Kidney (tissue), 14 donors: ENCODE data around the gene ZDHHC7. TPM values are rescaled to one million over a fixed set of nuclear protein-coding genes. Genes with fewer than 3 reads are reported as not detected.
A peak's percentile ranks its signal among the peaks of the same experiment; 100 is the strongest.

Experiments
- DNase-seq, 5 donors: peaks; one replicate each; pipeline ENCODE4 v3.0.0-alpha.2; 2013 to 2020
- FAIRE-seq: peaks from 2 replicates; lab custom pipeline; 2012; peaks lifted over from hg19 to GRCh38; lab: Jason Lieb, UNC
- H3K27ac ChIP-seq, 2 donors: one replicate each; pipeline ENCODE4 v1.7.0; 2013; ENCODE audit warnings: low read depth in 2 of 2, low read length in 2 of 2, inconsistent platforms in 1 of 2
- H3K27me3 ChIP-seq: one replicate; pipeline ENCODE4 v1.7.1; 2013; ENCODE audit warnings: low read length, inconsistent platforms; ENCODE audit not compliant: control insufficient read depth, insufficient read depth
- H3K36me3 ChIP-seq, 3 donors: one replicate each; pipeline versions ENCODE4 v1.7.0 to v1.7.1; 2013; ENCODE audit warnings: low read length in 3 of 3, control low read depth in 1 of 3, inconsistent platforms in 1 of 3; ENCODE audit not compliant: insufficient read depth in 3 of 3, control insufficient read depth in 2 of 3
- H3K4me1 ChIP-seq, 3 donors: one replicate each; pipeline versions ENCODE4 v1.7.0 to v1.7.1; 2013; ENCODE audit warnings: low read length in 3 of 3, inconsistent platforms in 1 of 3, low read depth in 1 of 3; ENCODE audit not compliant: control insufficient read depth in 2 of 3, insufficient read depth in 2 of 3
- H3K4me3 ChIP-seq, 3 donors: one replicate each; pipeline versions ENCODE4 v1.7.0 to v1.8.1; 2013; ENCODE audit warnings: low read length in 3 of 3, control low read depth in 1 of 3, inconsistent platforms in 1 of 3
- H3K9ac ChIP-seq, 3 donors: one replicate each; pipeline versions ENCODE4 v1.7.0 to v1.7.1; 2013; ENCODE audit warnings: low read length in 3 of 3, control low read depth in 1 of 3, inconsistent platforms in 1 of 3
- H3K9me3 ChIP-seq, 3 donors: one replicate each; pipeline versions ENCODE4 v1.7.0 to v1.7.1; 2013; ENCODE audit warnings: low read length in 3 of 3, control low read depth in 1 of 3, inconsistent platforms in 1 of 3; ENCODE audit not compliant: control insufficient read depth in 2 of 3, insufficient read depth in 1 of 3
- CTCF ChIP-seq: IDR thresholded peaks from 3 replicates; pipeline ENCODE4 v1.5.1; 2012; ENCODE audit warnings: mild to moderate bottlenecking, moderate library complexity, borderline replicate concordance; ENCODE audit not compliant: insufficient read depth; ENCODE audit errors: extremely low read depth
- intact Hi-C: fragments of 100-400 bp; cut with DNase I; formaldehyde crosslinking; loops from one replicate; pipeline ENCODE4 v1.11.1; 2022
- polyA plus RNA-seq: library from polyadenylated mRNA; stranded (reverse); fragments of 350-450 nt; fragmentation: Illumina TruSeq; extraction: RNeasy Lipid Tissue Mini Kit (QIAGEN cat#74804); gene quantifications from one replicate; pipeline ENCODE4 v1.2.3, GENCODE V29; 2014; ENCODE audit warnings: low read depth, low replicate concordance; ENCODE audit not compliant: insufficient read depth
- total RNA-seq: library from RNA; stranded (reverse); fragmentation: NEBNext Ultra II Directional; extraction: Animal tissue kit (Norgen Biotek cat#: 25700); gene quantifications from one replicate; pipeline ENCODE4 v1.2.1, GENCODE V29; 2021
- donor health status: control.
- donor health status: control.
- donor health status: control.
- donor health status: control.
- donor health status: control.
- donor health status: DM: yes; HTN: yes; CAD: no.
- donor health status: Normal renal cell carcinoma (clear cell type).

The ZDHHC7 gene
- total and polyA plus RNA-seq, 2 donors from 2014 or later = 23.4 to 54.4 TPM

DNA sequence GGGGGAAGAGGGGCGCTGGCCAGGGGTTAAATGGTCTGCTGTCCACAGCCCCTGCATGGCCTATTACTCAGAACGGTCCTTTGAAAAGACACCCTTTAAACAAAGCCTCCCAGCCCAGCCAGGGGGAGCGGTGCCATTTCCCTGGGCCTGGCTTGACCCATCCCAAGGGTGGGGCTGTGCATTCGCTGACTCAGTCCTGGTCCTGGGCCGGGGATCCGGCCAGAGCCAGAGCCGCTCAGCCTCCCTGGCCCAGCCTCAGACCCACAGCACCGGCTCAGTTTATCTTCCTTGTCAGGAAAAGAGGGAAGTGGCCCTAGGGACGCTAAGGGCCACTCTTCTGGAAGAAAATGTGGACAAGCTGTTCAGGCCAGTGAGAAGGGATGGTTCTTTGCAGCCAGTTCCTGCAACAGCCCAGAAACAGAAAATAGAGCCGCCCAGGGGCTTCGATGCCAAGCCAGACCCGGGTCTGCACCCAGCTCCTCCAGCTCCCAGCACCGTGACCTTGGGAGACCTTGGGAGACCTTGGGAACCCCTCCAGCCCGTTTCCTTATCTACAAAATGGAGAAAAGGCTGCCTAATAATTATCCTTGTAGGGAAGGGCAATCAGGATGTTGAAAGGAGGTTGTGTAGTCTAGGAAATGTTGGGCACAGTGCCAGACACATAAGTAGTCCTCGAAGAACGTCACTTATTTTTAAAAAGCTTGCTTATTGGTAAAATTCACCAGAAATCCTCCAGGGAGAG lies 82.5 kb downstream of the ZDHHC7 start:
- Histone ChIP-seq H3K4me1 (peaks cover 0 to 5% (median 0%) of the 10 kb centered on the region in 3 donors), H3K9me3 (no peaks in the 10 kb centered on the region), H3K27ac (no peak overlapping the region), H3K27me3 (no peaks in the 10 kb centered on the region), H3K4me3 (no peak overlapping the region), H3K9ac (no peak overlapping the region), H3K36me3 (no peaks in the 10 kb centered on the region)
- intact Hi-C loops = no loop called here
- DNase-seq = peak in 2 of 5 donors; percentile 52 to 67
- TF ChIP-seq CTCF = no peak
- no peak for FAIRE-seq

DNA sequence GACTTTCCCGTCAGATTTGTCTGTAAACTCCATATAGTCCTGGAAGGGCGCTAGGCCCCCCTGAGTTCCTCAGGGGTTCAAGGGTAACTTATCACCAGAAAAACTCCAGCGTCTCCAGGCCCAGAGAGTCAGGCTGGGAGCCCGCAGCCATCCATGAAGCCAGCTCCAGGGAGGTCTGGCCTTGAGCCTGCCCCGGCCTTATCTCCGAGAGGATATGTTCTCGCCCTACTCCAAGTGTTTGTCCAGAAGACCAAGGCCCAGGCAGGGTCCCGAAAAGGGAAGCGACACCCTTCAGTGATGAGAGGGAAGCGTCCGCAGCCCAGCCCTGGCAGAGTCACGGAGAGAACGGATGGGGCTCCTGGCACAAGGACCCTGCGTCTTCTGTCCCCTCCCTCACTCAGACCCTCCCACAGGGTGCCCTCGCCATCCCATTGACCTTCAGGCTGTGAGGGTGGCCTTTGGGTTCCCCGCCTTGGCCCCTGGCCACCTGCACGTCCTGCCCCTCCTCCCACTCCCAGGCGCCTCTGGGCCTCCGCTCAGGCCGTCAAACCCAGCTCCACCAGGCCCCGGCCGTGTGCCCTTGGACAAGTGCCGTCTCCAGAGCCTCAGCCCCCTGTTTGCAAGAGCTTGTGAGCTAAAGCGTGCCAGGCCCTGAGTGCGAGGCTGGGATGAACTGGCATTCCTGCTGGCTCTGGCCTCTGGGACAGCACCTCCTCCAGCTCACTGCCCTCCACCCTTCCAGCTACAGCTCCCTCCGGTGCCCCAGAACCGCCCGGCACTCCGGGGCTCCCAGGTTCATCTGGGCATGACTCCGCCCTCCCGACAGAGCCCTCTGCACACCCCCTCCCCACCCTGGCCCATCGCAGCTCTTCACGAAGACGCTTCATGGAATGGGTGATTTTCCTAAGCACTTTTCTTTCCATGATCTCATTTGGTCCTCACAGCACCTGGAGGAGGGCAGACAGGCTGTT lies 83.4 kb downstream of the ZDHHC7 start:
- no peak for DNase-seq
- H3K27me3 ChIP-seq = no peaks in the 10 kb centered on the region
- no peaks in the 10 kb centered on the region for H3K36me3 ChIP-seq
- intact Hi-C loops = no loop called here
- no peak overlapping the region for H3K9ac ChIP-seq
- no peak overlapping the region for H3K27ac ChIP-seq
- H3K4me3 ChIP-seq = no peak overlapping the region
- no peak for TF ChIP-seq CTCF
- FAIRE-seq = no peak
- H3K9me3 ChIP-seq = no peaks in the 10 kb centered on the region
- H3K4me1 ChIP-seq = peaks cover 0 to 5% (median 0%) of the 10 kb centered on the region in 3 donors

GRCh38 chr16:84926462-84926861 lies 84.9 kb downstream of the ZDHHC7 start:
- FAIRE-seq (no peak), DNase-seq (no peak)
- Histone ChIP-seq H3K27me3 (no peaks in the 10 kb centered on the region), H3K27ac (no peak overlapping the region), H3K9ac (no peak overlapping the region), H3K4me3 (no peak overlapping the region), H3K4me1 (peaks cover 0 to 5% (median 0%) of the 10 kb centered on the region in 3 donors), H3K9me3 (no peaks in the 10 kb centered on the region), H3K36me3 (no peaks in the 10 kb centered on the region)
- intact Hi-C loops = no loop called here
- no peak for TF ChIP-seq CTCF
